ENCODE results near the gene CACNG5.

Gene CACNG5

GRCh38 chr17:66817750-66818149 is 17.2 kb upstream of the CACNG5 start:
- Histone ChIP-seq H3K27me3 (ENCODE audit: control insufficient read depth in 5 of 5, insufficient read depth in 4 of 5, low read length in 5 of 5) (peaks cover 0 to 8% (median 6%) of the 10 kb centered on the region in 5 donors), H3K4me3 (ENCODE audit: low read depth in 1 of 5, low read length in 5 of 5) (no peak overlapping the region), H3K9me3 (ENCODE audit: control insufficient read depth in 5 of 5, low read length in 5 of 5) (peaks cover 0 to 10% (median 7%) of the 10 kb centered on the region in 5 donors), H3K4me1 (ENCODE audit: control insufficient read depth in 5 of 5, insufficient read depth in 5 of 5, low read length in 5 of 5) (peaks cover 0 to 3% (median 0%) of the 10 kb centered on the region in 5 donors), H3K27ac (ENCODE audit: low read depth, low read length) (no peak overlapping the region), H3K9ac (ENCODE audit: low read length in 5 of 5) (no peak overlapping the region), H3K36me3 (ENCODE audit: control insufficient read depth in 5 of 5, insufficient read depth in 5 of 5, low read length in 5 of 5) (no peaks in the 10 kb centered on the region)

DNA sequence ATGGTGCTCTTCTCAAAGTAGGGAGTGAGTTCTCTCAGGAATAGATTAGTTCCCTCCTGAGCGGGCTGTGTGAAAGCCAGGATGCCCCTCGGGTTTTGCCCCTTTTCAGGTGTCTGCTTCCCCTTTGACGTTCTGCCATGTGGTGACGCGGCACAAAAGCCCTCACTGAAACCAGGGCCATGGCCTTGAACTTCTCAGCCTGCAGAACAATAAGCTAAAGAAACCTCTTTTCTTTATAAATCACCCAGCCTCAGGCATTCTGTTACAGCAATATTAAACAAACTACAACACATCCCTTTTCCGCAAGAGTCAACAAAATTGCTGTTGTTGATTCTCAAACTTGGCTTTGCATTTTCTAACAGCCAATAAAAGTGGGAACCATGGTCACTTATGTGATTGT is 15.5 kb upstream of the CACNG5 start:
- no peaks in the 10 kb centered on the region for H3K36me3 ChIP-seq (ENCODE audit: control insufficient read depth in 5 of 5, insufficient read depth in 5 of 5, low read length in 5 of 5)
- H3K9me3 ChIP-seq (ENCODE audit: control insufficient read depth in 5 of 5, low read length in 5 of 5), result peaks cover 0 to 10% (median 7%) of the 10 kb centered on the region in 5 donors
- H3K9ac ChIP-seq (ENCODE audit: low read length in 5 of 5), result no peak overlapping the region
- no peak overlapping the region for H3K4me3 ChIP-seq (ENCODE audit: low read depth in 1 of 5, low read length in 5 of 5)
- peaks cover 0 to 3% (median 0%) of the 10 kb centered on the region in 5 donors for H3K4me1 ChIP-seq (ENCODE audit: control insufficient read depth in 5 of 5, insufficient read depth in 5 of 5, low read length in 5 of 5)
- H3K27me3 ChIP-seq (ENCODE audit: control insufficient read depth in 5 of 5, insufficient read depth in 4 of 5, low read length in 5 of 5), result peaks cover 0 to 8% (median 3%) of the 10 kb centered on the region in 5 donors
- no peak overlapping the region for H3K27ac ChIP-seq (ENCODE audit: low read depth, low read length)

GRCh38 chr17:66822009-66822408 is 12.9 kb upstream of the CACNG5 start:
- Histone ChIP-seq H3K27me3 (ENCODE audit: control insufficient read depth in 5 of 5, insufficient read depth in 4 of 5, low read length in 5 of 5) (peaks cover 0 to 11% (median 3%) of the 10 kb centered on the region in 5 donors), H3K9me3 (ENCODE audit: control insufficient read depth in 5 of 5, low read length in 5 of 5) (peaks cover 0 to 10% (median 7%) of the 10 kb centered on the region in 5 donors), H3K4me3 (ENCODE audit: low read depth in 1 of 5, low read length in 5 of 5) (no peak overlapping the region), H3K9ac (ENCODE audit: low read length in 5 of 5) (no peak overlapping the region), H3K27ac (ENCODE audit: low read depth, low read length) (no peak overlapping the region), H3K4me1 (ENCODE audit: control insufficient read depth in 5 of 5, insufficient read depth in 5 of 5, low read length in 5 of 5) (peaks cover 0 to 3% (median 0%) of the 10 kb centered on the region in 5 donors), H3K36me3 (ENCODE audit: control insufficient read depth in 5 of 5, insufficient read depth in 5 of 5, low read length in 5 of 5) (no peaks in the 10 kb centered on the region)

- peaks cover 0 to 21% (median 8%) of the 10 kb centered on the region in 5 donors for H3K27me3 ChIP-seq (ENCODE audit: control insufficient read depth in 5 of 5, insufficient read depth in 4 of 5, low read length in 5 of 5)
- no peaks in the 10 kb centered on the region for H3K36me3 ChIP-seq (ENCODE audit: control insufficient read depth in 5 of 5, insufficient read depth in 5 of 5, low read length in 5 of 5)
- no peak overlapping the region for H3K27ac ChIP-seq (ENCODE audit: low read depth, low read length)
- peaks cover 0 to 3% (median 0%) of the 10 kb centered on the region in 5 donors for H3K4me1 ChIP-seq (ENCODE audit: control insufficient read depth in 5 of 5, insufficient read depth in 5 of 5, low read length in 5 of 5)
- H3K4me3 ChIP-seq (ENCODE audit: low read depth in 1 of 5, low read length in 5 of 5), result no peak overlapping the region
- peaks cover 0 to 3% (median 0%) of the 10 kb centered on the region in 5 donors for H3K9me3 ChIP-seq (ENCODE audit: control insufficient read depth in 5 of 5, low read length in 5 of 5)
- no peak overlapping the region for H3K9ac ChIP-seq (ENCODE audit: low read length in 5 of 5)
Observed at GRCh38 chr17:66826856-66827255, 8.1 kb upstream of the CACNG5 start.

- Histone ChIP-seq H3K4me3 (ENCODE audit: low read depth in 1 of 5, low read length in 5 of 5) (no peak overlapping the region), H3K27me3 (ENCODE audit: control insufficient read depth in 5 of 5, insufficient read depth in 4 of 5, low read length in 5 of 5) (peaks cover 9 to 27% (median 21%) of the 10 kb centered on the region in 5 donors), H3K4me1 (ENCODE audit: control insufficient read depth in 5 of 5, insufficient read depth in 5 of 5, low read length in 5 of 5) (peaks cover 0 to 3% (median 0%) of the 10 kb centered on the region in 5 donors), H3K9me3 (ENCODE audit: control insufficient read depth in 5 of 5, low read length in 5 of 5) (peaks cover 0 to 3% (median 0%) of the 10 kb centered on the region in 5 donors), H3K36me3 (ENCODE audit: control insufficient read depth in 5 of 5, insufficient read depth in 5 of 5, low read length in 5 of 5) (no peaks in the 10 kb centered on the region), H3K27ac (ENCODE audit: low read depth, low read length) (no peak overlapping the region), H3K9ac (ENCODE audit: low read length in 5 of 5) (no peak overlapping the region)
Observed at GRCh38 chr17:66829386-66829864, 5.5 kb upstream of the CACNG5 start.

GRCh38 chr17:66829883-66830282 is 5.0 kb upstream of the CACNG5 start:
- H3K27me3 ChIP-seq (ENCODE audit: control insufficient read depth in 5 of 5, insufficient read depth in 4 of 5, low read length in 5 of 5), result peaks cover 13 to 31% (median 23%) of the 10 kb centered on the region in 5 donors
- H3K4me3 ChIP-seq (ENCODE audit: low read depth in 1 of 5, low read length in 5 of 5), result no peak overlapping the region
- no peak overlapping the region for H3K27ac ChIP-seq (ENCODE audit: low read depth, low read length)
- no peaks in the 10 kb centered on the region for H3K36me3 ChIP-seq (ENCODE audit: control insufficient read depth in 5 of 5, insufficient read depth in 5 of 5, low read length in 5 of 5)
- H3K4me1 ChIP-seq (ENCODE audit: control insufficient read depth in 5 of 5, insufficient read depth in 5 of 5, low read length in 5 of 5), result peaks cover 0 to 3% (median 0%) of the 10 kb centered on the region in 5 donors
- H3K9ac ChIP-seq (ENCODE audit: low read length in 5 of 5), result no peak overlapping the region
- peaks cover 0 to 3% (median 0%) of the 10 kb centered on the region in 5 donors for H3K9me3 ChIP-seq (ENCODE audit: control insufficient read depth in 5 of 5, low read length in 5 of 5)

DNA sequence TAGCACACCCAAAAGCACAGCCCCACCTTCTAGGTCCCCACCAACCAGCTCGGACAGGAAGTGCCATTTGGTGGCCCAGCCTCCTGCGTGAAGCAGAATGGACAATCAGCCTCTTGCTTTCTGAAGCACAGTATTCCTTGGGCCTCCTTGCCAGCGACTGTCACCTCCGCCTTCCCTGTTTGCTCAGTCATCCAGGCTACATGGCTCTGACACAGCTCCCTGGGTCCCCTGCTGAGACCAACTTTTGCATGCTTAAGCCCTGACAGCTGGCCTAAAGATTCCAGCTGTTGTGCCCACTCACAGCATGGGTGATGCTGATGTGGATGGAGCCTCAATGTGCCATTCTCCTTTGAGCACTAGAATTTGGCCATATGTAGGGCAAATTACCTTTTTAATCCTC is 4.5 kb upstream of the CACNG5 start:
- peaks cover 0 to 3% (median 0%) of the 10 kb centered on the region in 5 donors for H3K4me1 ChIP-seq (ENCODE audit: control insufficient read depth in 5 of 5, insufficient read depth in 5 of 5, low read length in 5 of 5)
- H3K9ac ChIP-seq (ENCODE audit: low read length in 5 of 5), result no peak overlapping the region
- H3K4me3 ChIP-seq (ENCODE audit: low read depth in 1 of 5, low read length in 5 of 5), result no peak overlapping the region
- peaks cover 0 to 3% (median 0%) of the 10 kb centered on the region in 5 donors for H3K9me3 ChIP-seq (ENCODE audit: control insufficient read depth in 5 of 5, low read length in 5 of 5)
- no peaks in the 10 kb centered on the region for H3K36me3 ChIP-seq (ENCODE audit: control insufficient read depth in 5 of 5, insufficient read depth in 5 of 5, low read length in 5 of 5)
- H3K27ac ChIP-seq (ENCODE audit: low read depth, low read length), result no peak overlapping the region
- H3K27me3 ChIP-seq (ENCODE audit: control insufficient read depth in 5 of 5, insufficient read depth in 4 of 5, low read length in 5 of 5), result peaks cover 17 to 33% (median 25%) of the 10 kb centered on the region in 5 donors

GRCh38 chr17:66831383-66832210 is 3.3 kb upstream of the CACNG5 start:
- H3K27me3 ChIP-seq (ENCODE audit: control insufficient read depth in 5 of 5, insufficient read depth in 4 of 5, low read length in 5 of 5), result peaks cover 28 to 44% (median 34%) of the 10 kb centered on the region in 5 donors
- H3K9ac ChIP-seq (ENCODE audit: low read length in 5 of 5), result no peak overlapping the region
- peaks cover 0 to 3% (median 0%) of the 10 kb centered on the region in 5 donors for H3K4me1 ChIP-seq (ENCODE audit: control insufficient read depth in 5 of 5, insufficient read depth in 5 of 5, low read length in 5 of 5)

GRCh38 chr17:66833201-66833600 is 1.7 kb upstream of the CACNG5 start:
- no peak overlapping the region for H3K27ac ChIP-seq (ENCODE audit: low read depth, low read length)
- no peaks in the 10 kb centered on the region for H3K36me3 ChIP-seq (ENCODE audit: control insufficient read depth in 5 of 5, insufficient read depth in 5 of 5, low read length in 5 of 5)
- peaks cover 0 to 3% (median 0%) of the 10 kb centered on the region in 5 donors for H3K4me1 ChIP-seq (ENCODE audit: control insufficient read depth in 5 of 5, insufficient read depth in 5 of 5, low read length in 5 of 5)
- no peaks in the 10 kb centered on the region for H3K9me3 ChIP-seq (ENCODE audit: control insufficient read depth in 5 of 5, low read length in 5 of 5)
- H3K4me3 ChIP-seq (ENCODE audit: low read depth in 1 of 5, low read length in 5 of 5), result no peak overlapping the region
- peaks cover 29 to 50% (median 37%) of the 10 kb centered on the region in 5 donors for H3K27me3 ChIP-seq (ENCODE audit: control insufficient read depth in 5 of 5, insufficient read depth in 4 of 5, low read length in 5 of 5)
- H3K9ac ChIP-seq (ENCODE audit: low read length in 5 of 5), result no peak overlapping the region

More at GRCh38 chr17:66831383-66832210, 3.3 kb upstream of the CACNG5 start:
- no peak overlapping the region for H3K4me3 ChIP-seq (ENCODE audit: low read depth in 1 of 5, low read length in 5 of 5)
- no peaks in the 10 kb centered on the region for H3K9me3 ChIP-seq (ENCODE audit: control insufficient read depth in 5 of 5, low read length in 5 of 5)
- H3K36me3 ChIP-seq (ENCODE audit: control insufficient read depth in 5 of 5, insufficient read depth in 5 of 5, low read length in 5 of 5), result no peaks in the 10 kb centered on the region
- H3K27ac ChIP-seq (ENCODE audit: low read depth, low read length), result no peak overlapping the region

- Histone ChIP-seq H3K36me3 (ENCODE audit: control insufficient read depth in 5 of 5, insufficient read depth in 5 of 5, low read length in 5 of 5) (no peaks in the 10 kb centered on the region), H3K27me3 (ENCODE audit: control insufficient read depth in 5 of 5, insufficient read depth in 4 of 5, low read length in 5 of 5) (peaks cover 29 to 51% (median 37%) of the 10 kb centered on the region in 5 donors), H3K27ac (ENCODE audit: low read depth, low read length) (no peak overlapping the region), H3K4me1 (ENCODE audit: control insufficient read depth in 5 of 5, insufficient read depth in 5 of 5, low read length in 5 of 5) (peaks cover 0 to under 1% (median 0%) of the 10 kb centered on the region in 5 donors), H3K4me3 (ENCODE audit: low read depth in 1 of 5, low read length in 5 of 5) (no peak overlapping the region), H3K9me3 (ENCODE audit: control insufficient read depth in 5 of 5, low read length in 5 of 5) (no peaks in the 10 kb centered on the region), H3K9ac (ENCODE audit: low read length in 5 of 5) (no peak overlapping the region)
Observed at GRCh38 chr17:66834426-66834918, 445 bp upstream of the CACNG5 start.
